GM12878 (cell line): Measurements from ENCODE around the gene DHRS7C. TPM values are rescaled to one million over a fixed set of nuclear protein-coding genes. Genes with fewer than 3 reads are reported as not detected.

Experiments
- ATAC-seq: fragments of 200-7000 bp; cut with Tn5 transposase; 3 replicates; pipeline ENCODE4 v1.9.1; 2020; ENCODE audit warnings: mild to moderate bottlenecking, moderate library complexity
- BruUV-seq: library from RNA; stranded (reverse); fragments of 400-500 nt; replicated peaks from 2 replicates; lab custom pipeline; 2021; lab: Mats Ljungman, UMichigan
- CTCF ChIA-PET: fragments of 300-600 bp; sonication (Branson Sonifier 250); formaldehyde crosslinking; extraction: SDS; loops from one replicate; lab custom pipeline; 2021; ENCODE audit warnings: inconsistent platforms; lab: Yijun Ruan, JAX
- POLR2A ChIA-PET: fragments of 350-600 bp; formaldehyde crosslinking; extraction: SDS; loops from one replicate; lab custom pipeline; 2021; ENCODE audit warnings: inconsistent platforms; lab: Charles Lee
- RAD21 ChIA-PET: fragments of 300-600 bp; sonication (Branson Sonifier 250); formaldehyde crosslinking; loops from one replicate; lab custom pipeline; 2023; ENCODE audit warnings: antibody characterized with exemption; ENCODE audit not compliant: unreplicated experiment; lab: Charles Lee
- SMC1A ChIA-PET: fragments of 300-600 bp; sonication (Branson Sonifier 250); formaldehyde crosslinking; loops from one replicate; lab custom pipeline; 2023; ENCODE audit not compliant: unreplicated experiment, uncharacterized antibody; lab: Charles Lee
- DNase-seq: peaks from one replicate; pipeline ENCODE4 v3.0.0-alpha.2; 2011; ENCODE audit warnings: low read depth, low spot score
- FAIRE-seq: peaks from 3 replicates; lab custom pipeline; 2011; peaks lifted over from hg19 to GRCh38; lab: Jason Lieb, UNC
- H2AFZ ChIP-seq: 2 replicates; pipeline ENCODE4 v1.6.0; 2011; ENCODE audit warnings: low read depth, low read length, control low read depth; ENCODE audit not compliant: control insufficient read depth
- H3K27ac ChIP-seq: 2 replicates; pipeline ENCODE4 v1.5.1; 2011; ENCODE audit warnings: control low read depth; ENCODE audit not compliant: control insufficient read depth, insufficient read depth
- H3K27me3 ChIP-seq, 2 experiments: replicated peaks in 1 of 2; 2 replicates each; pipeline versions ENCODE4 v1.6.0 to v1.6.1; 2011; ENCODE audit warnings: low read length in 1 of 2; ENCODE audit not compliant: control insufficient read depth in 2 of 2, insufficient read depth in 2 of 2
- H3K36me3 ChIP-seq, 2 experiments: 2 replicates each; pipeline ENCODE4 v1.5.1; 2011; ENCODE audit warnings: low read length in 1 of 2; ENCODE audit not compliant: control insufficient read depth in 2 of 2, insufficient read depth in 2 of 2
- H3K4me1 ChIP-seq: 2 replicates; pipeline ENCODE4 v1.6.1; 2011; ENCODE audit warnings: mild to moderate bottlenecking, low read length, moderate library complexity, mixed read lengths; ENCODE audit not compliant: control insufficient read depth, insufficient read depth
- H3K4me2 ChIP-seq: 2 replicates; pipeline ENCODE4 v1.6.0; 2011; ENCODE audit warnings: control low read depth; ENCODE audit not compliant: control insufficient read depth, insufficient read depth
- H3K4me3 ChIP-seq: fragments of 200-600 bp; sonication (generic); 2 replicates; pipeline ENCODE4 v1.5.1; 2016
- H3K79me2 ChIP-seq: 2 replicates; pipeline ENCODE4 v1.6.0; 2011; ENCODE audit warnings: low read length; ENCODE audit not compliant: control insufficient read depth, insufficient read depth
- H3K9ac ChIP-seq: 2 replicates; pipeline ENCODE4 v1.8.0; 2011; ENCODE audit warnings: low read length, control low read depth, mixed read lengths; ENCODE audit not compliant: control insufficient read depth, insufficient read depth
- H3K9me3 ChIP-seq: replicated peaks from 3 replicates; pipeline ENCODE4 v1.5.1; 2011; ENCODE audit warnings: mild to moderate bottlenecking, low read length; ENCODE audit not compliant: control insufficient read depth, insufficient read depth
- H4K20me1 ChIP-seq: 2 replicates; pipeline ENCODE4 v1.6.0; 2011; ENCODE audit not compliant: control insufficient read depth, insufficient read depth
- ASH2L ChIP-seq: fragments of 300-600, 200-600 bp; sonication (generic); IDR thresholded peaks from 2 replicates; pipeline ENCODE4 v1.6.1; 2017; ENCODE audit warnings: low read depth, mild to moderate bottlenecking, borderline replicate concordance
- ATF7 ChIP-seq: fragments of 450-650 bp; IDR thresholded peaks from 2 replicates; pipeline ENCODE4 v1.6.1; 2016; ENCODE audit warnings: low read depth, mild to moderate bottlenecking
- CEBPB ChIP-seq, 2 experiments: fragments of 150-350 bp in 1 of 2; IDR thresholded peaks; 2 replicates each; pipeline ENCODE4 v1.6.1; 2012 to 2014; ENCODE audit warnings: low read depth in 2 of 2, low read length in 2 of 2, borderline replicate concordance in 1 of 2, inconsistent platforms in 1 of 2
- IKZF1 ChIP-seq: fragments of 450-650 bp; conservative IDR thresholded peaks from 2 replicates; pipeline ENCODE4 v1.6.1; 2017; ENCODE audit warnings: antibody characterized with exemption, mild to moderate bottlenecking
- IRF5 ChIP-seq: fragments of 450-650 bp; IDR thresholded peaks from 2 replicates; pipeline ENCODE4 v1.6.1; 2017; ENCODE audit warnings: borderline replicate concordance
- MYC ChIP-seq: IDR thresholded peaks from 2 replicates; pipeline ENCODE4 v1.6.1; 2011; ENCODE audit warnings: mild to moderate bottlenecking, low read length, moderate library complexity, inconsistent platforms; ENCODE audit not compliant: insufficient read depth, insufficient replicate concordance, insufficient read length, severe bottlenecking
- NFIC ChIP-seq: IDR thresholded peaks from 2 replicates; pipeline ENCODE4 v1.6.1; 2012; ENCODE audit warnings: low read depth, mild to moderate bottlenecking, inconsistent platforms, low read length, moderate library complexity
- NKRF ChIP-seq: fragments of 450-650 bp; conservative IDR thresholded peaks from 2 replicates; pipeline ENCODE4 v1.6.1; 2017; ENCODE audit warnings: mild to moderate bottlenecking, moderate library complexity
- POLR2AphosphoS5 ChIP-seq: IDR thresholded peaks from 2 replicates; pipeline ENCODE4 v1.6.1; 2011; ENCODE audit warnings: mild to moderate bottlenecking, low read length, inconsistent platforms
- PRDM15 ChIP-seq: fragments of 450-650 bp; formaldehyde crosslinking; IDR thresholded peaks from 2 replicates; pipeline ENCODE4 v1.4.0; 2020; ENCODE audit warnings: mild to moderate bottlenecking, moderate library complexity
- RELA ChIP-seq: fragments of 450-650 bp; IDR thresholded peaks from 2 replicates; pipeline ENCODE4 v1.8.0; 2014; ENCODE audit warnings: borderline replicate concordance; ENCODE audit not compliant: partially characterized antibody
- TAF1 ChIP-seq: IDR thresholded peaks from 2 replicates; pipeline ENCODE4 v1.6.1; 2011; ENCODE audit warnings: mild to moderate bottlenecking, low read depth, low read length, borderline replicate concordance
- ZNF207 ChIP-seq: fragments of 450-650 bp; IDR thresholded peaks from 2 replicates; pipeline ENCODE4 v1.6.1; 2014; ENCODE audit warnings: antibody characterized with exemption, mild to moderate bottlenecking, borderline replicate concordance
- WGBS: methylation state at CpG from one replicate; pipeline ENCODE4 v1.1.6; 2016; ENCODE audit warnings: low lambda C conversion rate; ENCODE audit not compliant: insufficient replicate concordance, insufficient coverage; ENCODE audit errors: missing lambda C conversion rate; 5-methylcytosine and 5-hydroxymethylcytosine counted together
- in situ Hi-C: fragments of 300-500 bp; cut with MboI; formaldehyde crosslinking; loops from 9 replicates; pipeline ENCODE4 v1.14.3; 2018; ENCODE audit warnings: mixed read lengths
- intact Hi-C: fragments of 100-400 bp; cut with micrococcal nuclease; formaldehyde crosslinking; loops from one replicate; pipeline ENCODE4 v1.14.2; 2022; ENCODE audit not compliant: unreplicated experiment
- polyA plus RNA-seq, 11 experiments: library from polyadenylated mRNA; depleted of rRNA in 4 of 11; unstranded in 6 of 11; stranded (reverse) in 5 of 11; fragments of >200 nt; fragmentation: Nextera tagmentation in 4 of 11; fragmentation: Illumina TruSeq in 1 of 11; extraction: Ambion mirVana in 4 of 11; extraction: Trizol in 1 of 11; gene quantifications; 1 replicate in 1 of 11; 2 replicates in 10 of 11; pipeline versions ENCODE4 v1.2.1 to v1.2.3, GENCODE V29; 2011 to 2016; ENCODE audit warnings: inconsistent platforms in 2 of 11, missing spikeins in 2 of 11, low read depth in 1 of 11
- total RNA-seq, 4 experiments: library from RNA; depleted of rRNA in 3 of 4; stranded (reverse); fragments of >200 nt in 3 of 4; fragmentation: Illumina TruSeq in 1 of 4; extraction: Trizol in 1 of 4; gene quantifications; 2 replicates each; pipeline versions ENCODE4 v1.2.1 to v1.2.3, GENCODE V29; 2013 to 2021
- TF ChIP-seq, protein P1 (sequence below): IDR thresholded peaks from 2 replicates; pipeline ENCODE4 v1.6.1; 2011; ENCODE audit warnings: mild to moderate bottlenecking, low read depth, low read length, moderate library complexity; ENCODE audit not compliant: insufficient replicate concordance
- TF ChIP-seq, protein P2 (sequence below): IDR thresholded peaks from 2 replicates; pipeline ENCODE4 v1.6.1; 2012; ENCODE audit warnings: low read depth, low read length, improper control_type of control experiment

Gene DHRS7C
- total and polyA plus RNA-seq, 10 of the 15 experiments (the other 5 are each of a cell fraction or from before 2014, with no cell fraction given), result not detected

GRCh38 chr17:9802697-9803096, 11.3 kb upstream of the DHRS7C start:
- ChIA-PET CTCF (no interaction called here), POLR2A (no interaction called here), RAD21 (no interaction called here), SMC1A (no interaction called here)
- Histone ChIP-seq H3K4me2 (no peak overlapping the region), H3K36me3 (no peaks in the 10 kb centered on the region), H3K4me1 (no peaks in the 10 kb centered on the region), H4K20me1 (no peaks in the 10 kb centered on the region), H3K79me2 (no peaks in the 10 kb centered on the region), H3K9me3 (no peaks in the 10 kb centered on the region), H3K4me3 (no peak overlapping the region), H3K27me3 (no peaks in the 10 kb centered on the region; a peak in 1 of 4 replicates), H2AFZ (no peak overlapping the region), H3K27ac (no peak overlapping the region), H3K9ac (no peak overlapping the region)
- FAIRE-seq, result no peak
- ATAC-seq, result no peak
- intact Hi-C loops, result no loop called here
- 18% methylated on average over 4 of the region's 4 CpGs for WGBS
- DNase-seq, result no peak
- in situ Hi-C loops, result no loop called here
- BruUV-seq, result no TSS peak
- TF ChIP-seq ATF7, result no peak
- TF ChIP-seq, protein P1, sequence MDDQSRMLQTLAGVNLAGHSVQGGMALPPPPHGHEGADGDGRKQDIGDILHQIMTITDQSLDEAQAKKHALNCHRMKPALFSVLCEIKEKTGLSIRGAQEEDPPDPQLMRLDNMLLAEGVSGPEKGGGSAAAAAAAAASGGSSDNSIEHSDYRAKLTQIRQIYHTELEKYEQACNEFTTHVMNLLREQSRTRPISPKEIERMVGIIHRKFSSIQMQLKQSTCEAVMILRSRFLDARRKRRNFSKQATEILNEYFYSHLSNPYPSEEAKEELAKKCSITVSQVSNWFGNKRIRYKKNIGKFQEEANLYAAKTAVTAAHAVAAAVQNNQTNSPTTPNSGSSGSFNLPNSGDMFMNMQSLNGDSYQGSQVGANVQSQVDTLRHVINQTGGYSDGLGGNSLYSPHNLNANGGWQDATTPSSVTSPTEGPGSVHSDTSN, result no peak
- no peak for TF ChIP-seq TAF1
- TF ChIP-seq ASH2L, result no peak
- no peak for TF ChIP-seq PRDM15 (CRISPR knock-in tag)
- no peak for TF ChIP-seq MYC
- TF ChIP-seq, protein P2, sequence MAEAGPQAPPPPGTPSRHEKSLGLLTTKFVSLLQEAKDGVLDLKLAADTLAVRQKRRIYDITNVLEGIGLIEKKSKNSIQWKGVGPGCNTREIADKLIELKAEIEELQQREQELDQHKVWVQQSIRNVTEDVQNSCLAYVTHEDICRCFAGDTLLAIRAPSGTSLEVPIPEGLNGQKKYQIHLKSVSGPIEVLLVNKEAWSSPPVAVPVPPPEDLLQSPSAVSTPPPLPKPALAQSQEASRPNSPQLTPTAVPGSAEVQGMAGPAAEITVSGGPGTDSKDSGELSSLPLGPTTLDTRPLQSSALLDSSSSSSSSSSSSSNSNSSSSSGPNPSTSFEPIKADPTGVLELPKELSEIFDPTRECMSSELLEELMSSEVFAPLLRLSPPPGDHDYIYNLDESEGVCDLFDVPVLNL, result no peak
- no peak for TF ChIP-seq RELA
- TF ChIP-seq POLR2AphosphoS5, result no peak
- no peak for TF ChIP-seq NKRF
- no peak for TF ChIP-seq IKZF1
- no peak for TF ChIP-seq NFIC
- no peak for TF ChIP-seq IRF5
- TF ChIP-seq ZNF207, result no peak
- no peak for TF ChIP-seq CEBPB (IDR thresholded peaks at IDR 0.05; ENCODE audit: borderline replicate concordance in 1 of 2, low read depth in 2 of 2, low read length in 2 of 2)
